ENCODE results near the gene TAPT1. TPM values are rescaled to one million over a fixed set of nuclear protein-coding genes. Genes with fewer than 3 reads are reported as not detected.

TAPT1 gene
- total and polyA plus RNA-seq, 2 donors (not counting 3 experiments of a cell fraction or from before 2014, with no cell fraction given): 6.9 to 17.5 TPM

GRCh38 chr4:16160457-16160856, 65.8 kb downstream of the TAPT1 start:
- TF ChIP-seq POLR2AphosphoS5 (IDR thresholded peaks at IDR 0.05; ENCODE audit: insufficient read depth, low read depth, low read length) (no peak), JUN (IDR thresholded peaks at IDR 0.05; ENCODE audit: borderline replicate concordance, insufficient read depth, insufficient read length, low read depth) (peak; percentile 14), GATA2 (IDR thresholded peaks at IDR 0.05; ENCODE audit: insufficient read depth, insufficient read length, low read depth, low read length) (peak; percentile 82), FOS (IDR thresholded peaks at IDR 0.05; ENCODE audit: borderline replicate concordance, insufficient read depth, low read length) (peak; percentile 43)
- peak overlapping the region; percentile 19 for H3K9ac ChIP-seq (replicated peaks; ENCODE audit: extremely low read depth, insufficient read depth, low read length)
- POLR2A ChIA-PET: no interaction called here
- H3K9me3 ChIP-seq (replicated peaks; ENCODE audit: control insufficient read depth, insufficient read depth, low read length): no peaks in the 10 kb centered on the region
- no peaks in the 10 kb centered on the region for H3K27me3 ChIP-seq (ENCODE audit: control insufficient read depth in 2 of 2, insufficient read depth in 2 of 2, low read length in 2 of 2)
- peak overlapping the region; percentile 49 for H3K27ac ChIP-seq (ENCODE audit: insufficient read depth, low read depth, low read length)
- no peak overlapping the region for H3K4me3 ChIP-seq (replicated peaks in 1 of 3; ENCODE audit: insufficient read depth in 1 of 3, low read depth in 1 of 3, low read length in 3 of 3)
- no peaks in the 10 kb centered on the region for H3K79me2 ChIP-seq (ENCODE audit: control insufficient read depth, insufficient read depth, low read length)
- no peak overlapping the region for H2AFZ ChIP-seq (ENCODE audit: low read depth, low read length)
- intact Hi-C loops (cut with micrococcal nuclease): no loop called here
- dilution Hi-C loops (cut with MboI; ENCODE audit: extremely low pct_ligation_motif_present, low sequenced_read_pairs): no loop called here
- H3K4me1 ChIP-seq (ENCODE audit: control insufficient read depth, extremely low read depth, insufficient read depth, low read length): peaks cover 23% of the 10 kb centered on the region
- no peaks in the 10 kb centered on the region for H3K9me1 ChIP-seq (replicated peaks; ENCODE audit: control insufficient read depth, extremely low read depth, insufficient read depth, low read length)
- no peaks in the 10 kb centered on the region for H3K36me3 ChIP-seq (ENCODE audit: control insufficient read depth in 2 of 2, extremely low read depth in 1 of 2, insufficient read depth in 2 of 2, low read length in 2 of 2)
- no TSS peak for BruUV-seq (replicated peaks)
- CTCF ChIA-PET: interaction anchor here (0.9 to 1.0 kb wide), 2 partner anchors 21 to 36 kb away, joined by 3 read pairs; no protein-coding TSS in a partner anchor
- H4K20me1 ChIP-seq (replicated peaks; ENCODE audit: control insufficient read depth, extremely low read depth, insufficient read depth, low read length): no peaks in the 10 kb centered on the region
- peak overlapping the region; percentile 73 for H3K4me2 ChIP-seq (ENCODE audit: insufficient read depth, low read length)
- peak; percentile 76 for DNase-seq (ENCODE audit: low read depth, low spot score)
- FAIRE-seq: peak; percentile 72

- H3K9me1 ChIP-seq (replicated peaks; ENCODE audit: control insufficient read depth, extremely low read depth, insufficient read depth, low read length): no peaks in the 10 kb centered on the region
- dilution Hi-C loops (cut with MboI; ENCODE audit: extremely low pct_ligation_motif_present, low sequenced_read_pairs): no loop called here
- no peak overlapping the region for H3K27ac ChIP-seq (ENCODE audit: insufficient read depth, low read depth, low read length)
- intact Hi-C loops (cut with micrococcal nuclease): no loop called here
- H4K20me1 ChIP-seq (replicated peaks; ENCODE audit: control insufficient read depth, extremely low read depth, insufficient read depth, low read length): no peaks in the 10 kb centered on the region
- H3K9ac ChIP-seq (replicated peaks; ENCODE audit: extremely low read depth, insufficient read depth, low read length): no peak overlapping the region
- no peaks in the 10 kb centered on the region for H3K27me3 ChIP-seq (ENCODE audit: control insufficient read depth in 2 of 2, insufficient read depth in 2 of 2, low read length in 2 of 2)
- H2AFZ ChIP-seq (ENCODE audit: low read depth, low read length): no peak overlapping the region
- ChIA-PET CTCF (interaction anchor here (0.6 to 1.7 kb wide), 3 partner anchors 37 to 134 kb away, joined by 3 to 9 read pairs (median 3); no protein-coding TSS in a partner anchor), POLR2A (no interaction called here)
- FAIRE-seq (no peak), DNase-seq (ENCODE audit: low read depth, low spot score) (no peak)
- H3K4me2 ChIP-seq (ENCODE audit: insufficient read depth, low read length): no peak overlapping the region
- H3K79me2 ChIP-seq (ENCODE audit: control insufficient read depth, insufficient read depth, low read length): no peaks in the 10 kb centered on the region
- H3K9me3 ChIP-seq (replicated peaks; ENCODE audit: control insufficient read depth, insufficient read depth, low read length): no peaks in the 10 kb centered on the region
- no peak overlapping the region for H3K4me3 ChIP-seq (replicated peaks in 1 of 3; ENCODE audit: insufficient read depth in 1 of 3, low read depth in 1 of 3, low read length in 3 of 3)
- no peaks in the 10 kb centered on the region for H3K36me3 ChIP-seq (ENCODE audit: control insufficient read depth in 2 of 2, extremely low read depth in 1 of 2, insufficient read depth in 2 of 2, low read length in 2 of 2)
- peaks cover 23% of the 10 kb centered on the region for H3K4me1 ChIP-seq (ENCODE audit: control insufficient read depth, extremely low read depth, insufficient read depth, low read length)
- BruUV-seq (replicated peaks): no TSS peak
- TF ChIP-seq POLR2A (IDR thresholded peaks at IDR 0.05; ENCODE audit: low read depth, low read length) (no peak), GATA2 (IDR thresholded peaks at IDR 0.05; ENCODE audit: insufficient read depth, insufficient read length, low read depth, low read length) (no peak), EZH2 (IDR thresholded peaks at IDR 0.05; ENCODE audit: borderline replicate concordance, low read depth, low read length, severe bottlenecking) (no peak), MAX (IDR thresholded peaks at IDR 0.05; ENCODE audit: insufficient read depth, insufficient read length) (no peak), POLR2AphosphoS5 (IDR thresholded peaks at IDR 0.05; ENCODE audit: insufficient read depth, low read depth, low read length) (no peak), JUN (IDR thresholded peaks at IDR 0.05; ENCODE audit: borderline replicate concordance, insufficient read depth, insufficient read length, low read depth) (no peak), FOS (IDR thresholded peaks at IDR 0.05; ENCODE audit: borderline replicate concordance, insufficient read depth, low read length) (no peak), MYC (IDR thresholded peaks at IDR 0.05; ENCODE audit: low read depth, low read length) (no peak), CTCF (IDR thresholded peaks at IDR 0.05; ENCODE audit: extremely low read depth in 1 of 2, insufficient read depth in 1 of 2, low read depth in 1 of 2, low read length in 2 of 2) (no peak)
Observed at GRCh38 chr4:16159286-16159685, 67.0 kb downstream of the TAPT1 start.
